ENCODE results near the gene FAM124A.

Gene FAM124A

GRCh38 chr13:51311957-51312520, 89.8 kb downstream of the FAM124A start:
- FAIRE-seq = no peak

- no peak for FAIRE-seq
These were observed 91.4 kb downstream of the FAM124A start for GRCh38 chr13:51313619-51314018.

DNA sequence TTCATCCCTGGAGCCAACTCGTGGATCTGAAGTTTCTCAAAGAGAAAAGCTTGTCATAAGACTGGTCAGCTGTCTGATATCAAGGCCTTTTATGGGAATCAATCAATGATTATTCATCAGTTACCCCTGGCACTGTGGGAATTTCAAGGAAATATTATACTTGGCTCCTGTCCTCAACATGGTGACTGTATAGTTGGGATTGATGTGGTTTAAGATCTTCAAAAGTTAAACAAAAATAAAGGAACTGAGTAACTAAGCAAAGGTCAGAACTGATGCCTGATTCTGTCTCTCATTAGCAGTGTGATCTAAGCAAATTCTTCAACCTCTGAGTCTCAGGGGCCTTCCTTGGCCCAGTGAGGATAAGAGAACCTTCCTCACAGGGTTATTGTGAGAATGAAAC, 95.1 kb downstream of the FAM124A start:
- FAIRE-seq = no peak

GRCh38 chr13:51318015-51318414, 95.8 kb downstream of the FAM124A start:
- no peak for FAIRE-seq

- FAIRE-seq = no peak
These were observed 96.7 kb downstream of the FAM124A start for GRCh38 chr13:51318876-51319275.

GRCh38 chr13:51321836-51322235, 99.6 kb downstream of the FAM124A start:
- no peak for FAIRE-seq

GRCh38 chr13:51322826-51323225, 100.6 kb downstream of the FAM124A start:
- no peak for FAIRE-seq

- FAIRE-seq = no peak
These were observed 101.8 kb downstream of the FAM124A start for GRCh38 chr13:51323824-51324511.

DNA sequence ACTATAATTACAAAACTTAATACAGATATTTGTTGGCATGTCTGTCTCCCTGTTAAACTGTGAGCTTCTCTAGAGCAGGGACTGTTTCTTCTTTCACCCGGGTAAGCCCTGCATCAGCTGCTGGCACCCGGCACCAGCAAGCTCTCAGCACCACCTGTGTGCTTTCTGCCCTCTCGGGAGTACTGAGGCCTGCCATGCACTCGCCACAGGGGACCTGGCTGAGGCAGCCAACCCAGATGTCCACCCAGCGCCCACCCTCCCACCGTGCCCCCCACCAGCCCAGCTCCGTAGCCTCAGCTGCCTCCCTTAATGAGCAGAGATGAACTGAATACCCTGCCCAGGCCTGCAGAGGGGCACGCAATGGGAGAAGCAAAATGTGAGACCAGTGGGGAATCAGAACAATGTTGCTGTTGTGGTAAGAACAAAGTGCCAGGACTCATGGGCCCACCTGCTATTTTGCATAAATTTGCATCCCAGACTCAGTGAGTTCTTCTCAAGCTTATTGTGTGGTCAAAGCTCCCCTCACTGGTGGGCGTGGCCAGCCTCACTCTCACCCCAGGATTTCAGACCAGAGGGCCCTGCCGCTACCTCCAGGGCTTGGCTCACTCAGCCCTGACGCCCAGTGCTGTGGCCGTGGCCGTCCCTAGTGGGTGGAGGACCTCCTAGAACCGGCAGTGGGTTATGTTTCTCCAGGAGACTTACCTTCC, 102.7 kb downstream of the FAM124A start:
- no peak for FAIRE-seq

DNA sequence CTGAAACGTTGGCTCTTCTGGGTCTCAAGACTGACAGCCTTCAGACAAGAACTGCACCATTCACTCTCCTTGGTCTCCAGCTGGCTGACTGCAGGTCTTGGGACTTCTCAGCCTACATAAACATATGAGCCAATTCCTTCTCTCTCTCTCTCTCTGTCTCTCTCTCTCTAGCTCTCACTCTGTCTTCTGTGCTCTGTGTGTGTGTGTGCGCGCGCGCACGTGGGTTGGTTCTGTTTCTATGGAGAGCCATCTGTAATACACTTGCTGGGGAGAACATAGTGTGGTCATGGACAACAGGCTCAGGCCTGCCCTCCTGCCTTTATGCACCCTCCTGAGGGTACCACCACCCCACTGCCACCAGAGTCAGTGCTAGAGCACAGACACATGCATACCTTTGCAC, 103.6 kb downstream of the FAM124A start:
- no peak for FAIRE-seq

DNA sequence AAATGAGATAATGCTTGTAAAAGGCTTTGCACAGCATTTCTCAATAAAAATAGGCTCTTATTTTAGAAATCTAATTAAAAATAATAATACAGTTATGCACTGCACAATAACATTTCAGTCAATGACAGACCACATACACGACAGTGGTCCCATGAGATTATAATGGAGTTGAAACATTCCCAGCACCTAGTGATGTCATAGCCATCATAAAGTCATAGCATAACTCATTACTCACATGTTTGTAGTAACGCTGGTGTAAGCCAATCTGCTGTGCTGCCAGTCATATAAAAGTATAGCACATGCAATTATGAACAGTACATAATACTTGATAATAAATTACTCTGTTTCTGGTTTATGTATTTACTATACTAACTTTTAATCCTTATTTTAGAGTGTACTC, 104.6 kb downstream of the FAM124A start:
- FAIRE-seq = no peak

DNA sequence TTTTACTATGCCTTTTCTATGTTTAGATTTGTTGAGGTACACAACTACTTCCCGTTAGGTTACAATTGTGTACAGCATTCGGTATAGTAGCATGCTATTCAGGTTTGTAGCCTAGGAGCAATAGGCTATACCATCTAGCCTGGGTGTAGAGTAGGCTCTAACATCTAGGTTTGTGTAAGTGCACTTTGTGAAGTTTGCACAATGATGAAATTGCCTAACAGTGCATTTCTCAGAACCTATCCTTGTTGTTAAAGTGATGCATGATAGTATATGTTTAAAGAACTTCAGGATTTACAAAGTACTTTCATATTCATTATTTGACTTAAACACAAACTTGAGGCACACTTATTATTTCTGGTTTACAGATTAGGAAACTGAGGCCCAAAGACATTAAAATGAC, 105.8 kb downstream of the FAM124A start:
- no peak for FAIRE-seq

- FAIRE-seq = no peak
These were observed 106.3 kb downstream of the FAM124A start for GRCh38 chr13:51328488-51328887.

- no peak for FAIRE-seq
These were observed 107.4 kb downstream of the FAM124A start for GRCh38 chr13:51329606-51330005.

GRCh38 chr13:51330791-51331190, 108.6 kb downstream of the FAM124A start:
- FAIRE-seq = no peak

DNA sequence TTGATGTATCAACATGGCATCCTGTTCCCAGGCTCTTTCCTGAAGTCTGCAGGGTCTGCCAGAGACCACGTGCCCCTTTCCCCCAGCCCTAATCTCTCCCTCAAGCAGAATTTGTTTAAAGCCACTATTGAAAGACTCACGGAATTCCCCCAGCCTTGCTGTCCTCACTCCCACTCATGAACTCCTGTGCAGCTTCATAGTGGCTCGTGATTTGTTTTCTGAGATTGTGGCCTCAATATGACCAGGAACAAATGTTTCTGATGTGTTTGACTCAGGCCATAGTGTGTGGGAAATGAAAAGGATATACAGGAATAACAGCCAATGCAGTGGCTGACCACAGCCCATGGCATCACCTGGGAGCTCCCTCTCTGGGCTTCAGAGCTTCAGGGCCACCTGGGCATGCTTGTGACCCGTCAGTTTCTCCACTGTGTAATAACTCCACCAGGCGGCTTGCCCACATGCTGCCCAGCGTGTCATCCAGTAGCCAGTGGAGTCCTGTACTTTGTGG, 109.2 kb downstream of the FAM124A start:
- no peak for FAIRE-seq

- FAIRE-seq = no peak
These were observed 110.6 kb downstream of the FAM124A start for GRCh38 chr13:51332566-51333361.

DNA sequence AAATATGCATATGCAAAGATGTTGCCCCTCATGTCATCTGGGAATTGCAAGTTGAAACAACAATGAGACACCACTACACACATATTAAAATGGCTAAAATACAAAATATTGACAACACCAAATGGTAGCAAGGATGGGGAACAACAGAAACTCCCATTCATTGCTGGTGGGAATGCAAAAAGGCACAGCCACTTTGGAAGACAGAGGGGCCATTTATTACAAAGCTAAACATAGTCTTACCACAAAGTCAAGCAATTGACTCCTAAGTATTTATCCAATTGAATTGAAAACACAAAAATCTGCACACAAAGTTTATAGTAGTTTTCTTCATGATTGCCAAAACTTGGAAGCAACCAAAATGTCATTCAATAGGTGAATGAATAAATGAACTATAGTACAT, 111.2 kb downstream of the FAM124A start:
- no peak for FAIRE-seq

DNA sequence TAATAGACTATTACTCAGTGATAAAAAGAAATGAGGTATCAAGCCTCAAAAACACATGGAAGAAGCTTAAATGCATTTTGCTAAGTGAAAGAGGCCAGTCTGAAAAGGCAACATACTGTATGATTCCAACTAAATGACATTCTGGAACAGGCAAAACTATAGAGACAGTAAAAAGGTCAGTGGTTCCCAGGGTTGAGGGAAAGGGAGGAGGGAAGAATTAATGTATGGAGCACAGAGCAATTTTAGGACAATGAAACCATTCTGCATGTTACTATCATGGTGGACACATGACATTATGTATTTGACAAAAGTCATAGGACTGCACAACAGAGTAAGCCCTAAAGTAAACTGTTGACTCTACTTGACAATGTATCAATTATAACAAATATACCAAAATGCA, 111.6 kb downstream of the FAM124A start:
- FAIRE-seq = no peak
